OCI-LY1 (cell line): ENCODE data around the gene CD8A.

ENCODE experiments used
- EZH2 ChIP-seq: fragments of 200-600 bp; sonication (generic), shearing (Covaris generic); IDR thresholded peaks from 2 replicates; pipeline ENCODE4 v1.8.0; 2017; ENCODE audit warnings: borderline replicate concordance, mixed run types, mild to moderate bottlenecking, antibody characterized with exemption, low read length, moderate library complexity, mixed read lengths
- TF ChIP-seq, protein P1 (sequence below): fragments of 200-600 bp; sonication (generic), shearing (Covaris generic); IDR thresholded peaks from 2 replicates; pipeline ENCODE4 v1.5.1; 2017; ENCODE audit warnings: mild to moderate bottlenecking, antibody characterized with exemption, low read length, moderate library complexity, mixed read lengths

DNA sequence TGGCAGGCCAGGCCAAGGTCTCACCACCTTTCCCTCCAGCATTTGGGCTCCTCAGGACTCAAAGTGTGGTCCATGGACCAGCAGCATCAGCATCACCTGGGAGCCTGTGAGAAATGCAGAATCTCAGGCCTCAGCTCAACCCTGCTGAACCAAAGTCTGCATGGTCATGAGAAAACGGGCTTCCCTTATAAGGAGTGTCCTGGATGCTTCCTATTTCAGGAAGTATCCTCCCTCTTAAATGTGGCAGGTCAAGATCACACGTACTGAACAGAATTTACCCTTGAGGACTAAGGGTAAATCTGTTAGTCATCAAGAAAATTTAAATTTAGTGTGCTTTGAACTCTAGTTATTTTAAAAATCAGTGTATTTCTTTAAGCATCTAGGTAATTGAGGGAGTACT is 11.8 kb downstream of the CD8A start:
- TF ChIP-seq EZH2: no peak
- TF ChIP-seq, protein P1, sequence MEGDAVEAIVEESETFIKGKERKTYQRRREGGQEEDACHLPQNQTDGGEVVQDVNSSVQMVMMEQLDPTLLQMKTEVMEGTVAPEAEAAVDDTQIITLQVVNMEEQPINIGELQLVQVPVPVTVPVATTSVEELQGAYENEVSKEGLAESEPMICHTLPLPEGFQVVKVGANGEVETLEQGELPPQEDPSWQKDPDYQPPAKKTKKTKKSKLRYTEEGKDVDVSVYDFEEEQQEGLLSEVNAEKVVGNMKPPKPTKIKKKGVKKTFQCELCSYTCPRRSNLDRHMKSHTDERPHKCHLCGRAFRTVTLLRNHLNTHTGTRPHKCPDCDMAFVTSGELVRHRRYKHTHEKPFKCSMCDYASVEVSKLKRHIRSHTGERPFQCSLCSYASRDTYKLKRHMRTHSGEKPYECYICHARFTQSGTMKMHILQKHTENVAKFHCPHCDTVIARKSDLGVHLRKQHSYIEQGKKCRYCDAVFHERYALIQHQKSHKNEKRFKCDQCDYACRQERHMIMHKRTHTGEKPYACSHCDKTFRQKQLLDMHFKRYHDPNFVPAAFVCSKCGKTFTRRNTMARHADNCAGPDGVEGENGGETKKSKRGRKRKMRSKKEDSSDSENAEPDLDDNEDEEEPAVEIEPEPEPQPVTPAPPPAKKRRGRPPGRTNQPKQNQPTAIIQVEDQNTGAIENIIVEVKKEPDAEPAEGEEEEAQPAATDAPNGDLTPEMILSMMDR: no peak
